Spleen (tissue), 13 donors: Measurements from ENCODE around the gene OR2M2. TPM values are rescaled to one million over a fixed set of nuclear protein-coding genes. Genes with fewer than 3 reads are reported as not detected.

Experiments used
- DNase-seq: peaks from one replicate; pipeline ENCODE4 v3.0.0-alpha.2; 2020
- H3K27ac ChIP-seq, 8 donors: fragments of 200-600 bp; sonication (generic) in 7 of 8; 1 replicate in 4 of 8; 2 replicates in 4 of 8; pipeline versions ENCODE4 v1.5.0 to v1.8.0; 2016 to 2021; ENCODE audit warnings: inconsistent platforms in 4 of 8, mild to moderate bottlenecking in 4 of 8, moderate library complexity in 1 of 8
- H3K27me3 ChIP-seq, 7 donors: fragments of 200-600 bp; sonication (generic) in 6 of 7; replicated peaks in 1 of 7; 1 replicate in 4 of 7; 2 replicates in 3 of 7; pipeline versions ENCODE4 v1.5.0 to v1.8.0; 2016 to 2021; ENCODE audit warnings: inconsistent platforms in 3 of 7, mild to moderate bottlenecking in 1 of 7
- H3K36me3 ChIP-seq, 6 donors: fragments of 200-600 bp; sonication (generic) in 5 of 6; 1 replicate in 4 of 6; 2 replicates in 2 of 6; pipeline versions ENCODE4 v1.5.0 to v1.8.0; 2016 to 2021; ENCODE audit warnings: inconsistent platforms in 2 of 6
- H3K4me1 ChIP-seq, 6 donors: fragments of 200-600 bp; sonication (generic) in 5 of 6; 1 replicate in 3 of 6; 2 replicates in 3 of 6; pipeline versions ENCODE4 v1.5.0 to v1.8.0; 2016 to 2021; ENCODE audit warnings: inconsistent platforms in 3 of 6
- H3K4me3 ChIP-seq, 8 donors: fragments of 200-600 bp; sonication (generic) in 7 of 8; 1 replicate in 4 of 8; 2 replicates in 4 of 8; pipeline versions ENCODE4 v1.5.0 to v1.8.0; 2016 to 2021; ENCODE audit warnings: inconsistent platforms in 4 of 8, mild to moderate bottlenecking in 4 of 8, moderate library complexity in 2 of 8
- H3K9me3 ChIP-seq, 8 donors: fragments of 200-600 bp; sonication (generic) in 7 of 8; 1 replicate in 4 of 8; 2 replicates in 4 of 8; pipeline versions ENCODE4 v1.5.0 to v1.8.0; 2016 to 2021; ENCODE audit warnings: inconsistent platforms in 4 of 8
- POLR2A ChIP-seq, 3 donors: fragments of 450-650 bp; IDR thresholded peaks; one replicate each; pipeline ENCODE4 v1.5.1; 2017; ENCODE audit warnings: antibody characterized with exemption in 3 of 3, mild to moderate bottlenecking in 1 of 3
- POLR2AphosphoS5 ChIP-seq, 3 donors: sonication (generic); formaldehyde crosslinking; IDR thresholded peaks; one replicate each; pipeline ENCODE4 v1.5.1; 2017; ENCODE audit warnings: antibody characterized with exemption in 3 of 3
- WGBS, 5 donors: extraction: QIAGEN DNeasy Blood & Tissue Kit in 3 of 5; methylation state at CpG; one replicate each; pipeline versions ENCODE4 v1.1.5 to v1.1.7; 2013 to 2018; 5-methylcytosine and 5-hydroxymethylcytosine counted together
- intact Hi-C: fragments of 100-400 bp; cut with DNase I; formaldehyde crosslinking; loops from one replicate; pipeline ENCODE4 v1.15.0; 2023; ENCODE audit warnings: low total_unique reads
- long read RNA-seq, 2 donors: transcript quantifications; one replicate each; lab custom pipeline, GENCODE V29; 2026
- polyA plus RNA-seq, 3 donors: library from polyadenylated mRNA; stranded (reverse); fragments of 200-250 nt; gene quantifications; one replicate each; pipeline ENCODE4 v1.2.1, GENCODE V29; 2013
- total RNA-seq, 7 donors: library from RNA; depleted of rRNA in 3 of 7; stranded (reverse); fragments of >200 nt in 3 of 7; fragmentation: NEBNext Ultra II Directional in 4 of 7; extraction: Animal tissue kit (Norgen Biotek cat#: 25700) in 4 of 7; gene quantifications; one replicate each; pipeline versions ENCODE4 v1.1.0 to v1.2.1, GENCODE V29; 2016 to 2021
- TF ChIP-seq, protein P1 (sequence below), 11 experiments: fragments of 200-600 bp in 7 of 11; fragments of 450-650 bp in 4 of 11; sonication (generic) in 4 of 11; IDR thresholded peaks in 8 of 11; conservative IDR thresholded peaks in 3 of 11; 1 replicate in 7 of 11; 2 replicates in 4 of 11; pipeline versions ENCODE4 v1.4.0 to v1.8.0; 2016 to 2021; ENCODE audit warnings: antibody characterized with exemption in 11 of 11, inconsistent platforms in 4 of 11, mild to moderate bottlenecking in 1 of 11
- donor health status: healthy with polysubstance abuse.
- donor health status: DM: no; HTN: no; CAD: no; lungs with moderate emphysema.
- donor health status: DM: no; HTN: no; CAD: no.
- donor health status: Bipolar disorder and iron deficiency.
- donor health status: healthy.
- donor health status: DM: no; HTN: no; CAD: no.
- donor health status: DM: yes; HTN: yes; CAD: no.

Gene OR2M2, protein sequence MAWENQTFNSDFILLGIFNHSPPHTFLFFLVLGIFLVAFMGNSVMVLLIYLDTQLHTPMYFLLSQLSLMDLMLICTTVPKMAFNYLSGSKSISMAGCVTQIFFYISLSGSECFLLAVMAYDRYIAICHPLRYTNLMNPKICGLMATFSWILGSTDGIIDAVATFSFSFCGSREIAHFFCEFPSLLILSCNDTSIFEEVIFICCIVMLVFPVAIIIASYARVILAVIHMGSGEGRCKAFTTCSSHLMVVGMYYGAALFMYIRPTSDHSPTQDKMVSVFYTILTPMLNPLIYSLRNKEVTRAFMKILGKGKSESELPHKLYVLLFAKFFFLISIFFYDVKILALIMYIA
- total RNA-seq (not detected), polyA plus RNA-seq (not detected)
- long read RNA-seq, donor 1: 0 reads
- long read RNA-seq, donor 2: 0 reads

- intact Hi-C loops: no loop called here
- H3K27me3 ChIP-seq: no peaks in the 10 kb centered on the region
- H3K27ac ChIP-seq: no peak within 1 kb of the TSS
- TF ChIP-seq POLR2A (IDR thresholded peaks at IDR 0.05) (no peak), POLR2AphosphoS5 (IDR thresholded peaks at IDR 0.05) (no peak)
- TF ChIP-seq, protein P1, sequence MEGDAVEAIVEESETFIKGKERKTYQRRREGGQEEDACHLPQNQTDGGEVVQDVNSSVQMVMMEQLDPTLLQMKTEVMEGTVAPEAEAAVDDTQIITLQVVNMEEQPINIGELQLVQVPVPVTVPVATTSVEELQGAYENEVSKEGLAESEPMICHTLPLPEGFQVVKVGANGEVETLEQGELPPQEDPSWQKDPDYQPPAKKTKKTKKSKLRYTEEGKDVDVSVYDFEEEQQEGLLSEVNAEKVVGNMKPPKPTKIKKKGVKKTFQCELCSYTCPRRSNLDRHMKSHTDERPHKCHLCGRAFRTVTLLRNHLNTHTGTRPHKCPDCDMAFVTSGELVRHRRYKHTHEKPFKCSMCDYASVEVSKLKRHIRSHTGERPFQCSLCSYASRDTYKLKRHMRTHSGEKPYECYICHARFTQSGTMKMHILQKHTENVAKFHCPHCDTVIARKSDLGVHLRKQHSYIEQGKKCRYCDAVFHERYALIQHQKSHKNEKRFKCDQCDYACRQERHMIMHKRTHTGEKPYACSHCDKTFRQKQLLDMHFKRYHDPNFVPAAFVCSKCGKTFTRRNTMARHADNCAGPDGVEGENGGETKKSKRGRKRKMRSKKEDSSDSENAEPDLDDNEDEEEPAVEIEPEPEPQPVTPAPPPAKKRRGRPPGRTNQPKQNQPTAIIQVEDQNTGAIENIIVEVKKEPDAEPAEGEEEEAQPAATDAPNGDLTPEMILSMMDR (IDR thresholded peaks at IDR 0.05 in 8 of 11, conservative IDR thresholded peaks at IDR 0.05 in 3 of 11): no peak
- no peaks in the 10 kb centered on the region for H3K4me1 ChIP-seq
- no peak within 1 kb of the TSS for H3K4me3 ChIP-seq
- H3K9me3 ChIP-seq: no peaks in the 10 kb centered on the region
- no peak for DNase-seq
- no peaks in the 10 kb centered on the region for H3K36me3 ChIP-seq
Measured at GRCh38 chr1:248174521-248174920, at the start of gene OR2M2. Gene OR2M2, plus strand, starts transcription at chr1:248174821. Its CDS starts 5,165 bp downstream, at chr1:248179986.

GRCh38 chr1:248127653-248128052, 47.0 kb upstream of the OR2M2 start:
- Histone ChIP-seq H3K9me3 (peaks cover 0 to 74% (median 19%) of the 10 kb centered on the region in 8 donors), H3K4me3 (no peak overlapping the region), H3K27me3 (no peaks in the 10 kb centered on the region), H3K36me3 (no peaks in the 10 kb centered on the region), H3K4me1 (no peaks in the 10 kb centered on the region), H3K27ac (no peak overlapping the region)
- intact Hi-C loops: no loop called here
- 84 to 92% (median 87%) methylated on average over 5 of the region's 5 CpGs for WGBS, 5 donors
- no peak for TF ChIP-seq POLR2A (IDR thresholded peaks at IDR 0.05)
- no peak for TF ChIP-seq POLR2AphosphoS5 (IDR thresholded peaks at IDR 0.05)
- TF ChIP-seq, protein P1 (IDR thresholded peaks at IDR 0.05 in 8 of 11, conservative IDR thresholded peaks at IDR 0.05 in 3 of 11): no peak
- no peak for DNase-seq

- Histone ChIP-seq H3K4me1 (no peaks in the 10 kb centered on the region), H3K9me3 (peaks cover 0 to 41% (median 10%) of the 10 kb centered on the region in 8 donors), H3K27me3 (no peaks in the 10 kb centered on the region), H3K27ac (no peak overlapping the region), H3K36me3 (no peaks in the 10 kb centered on the region), H3K4me3 (no peak overlapping the region)
- WGBS, 5 donors: 71 to 86% (median 80%) methylated on average over 20 to 21 of the region's 21 CpGs
- no peak for TF ChIP-seq POLR2AphosphoS5 (IDR thresholded peaks at IDR 0.05)
- no peak for TF ChIP-seq POLR2A (IDR thresholded peaks at IDR 0.05)
- TF ChIP-seq, protein P1 (IDR thresholded peaks at IDR 0.05 in 8 of 11, conservative IDR thresholded peaks at IDR 0.05 in 3 of 11): no peak
- intact Hi-C loops: no loop called here
- DNase-seq: no peak
Measured at GRCh38 chr1:248136811-248137210, 37.8 kb upstream of the OR2M2 start.

- Histone ChIP-seq H3K9me3 (peaks cover 0 to 12% (median 0%) of the 10 kb centered on the region in 8 donors), H3K27ac (no peak overlapping the region), H3K4me3 (no peak overlapping the region), H3K4me1 (no peaks in the 10 kb centered on the region), H3K36me3 (no peaks in the 10 kb centered on the region), H3K27me3 (no peaks in the 10 kb centered on the region)
- DNase-seq: no peak
- 58 to 90% (median 83%) methylated on average over 1 of the region's 1 CpG for whole genome bisulfite sequencing, 5 donors
- TF ChIP-seq, protein P1 (IDR thresholded peaks at IDR 0.05 in 8 of 11, conservative IDR thresholded peaks at IDR 0.05 in 3 of 11): no peak
- TF ChIP-seq POLR2A (IDR thresholded peaks at IDR 0.05) (no peak), POLR2AphosphoS5 (IDR thresholded peaks at IDR 0.05) (no peak)
- intact Hi-C loops: no loop called here
Measured at GRCh38 chr1:248140846-248141245, 33.8 kb upstream of the OR2M2 start.
